Neural cell (in vitro differentiated cells): ENCODE data around the gene TENM3.

Source experiments
- CTCF ChIP-seq: fragments of 450-650 bp; IDR thresholded peaks from 2 replicates; pipeline ENCODE4 v1.5.1; 2014; ENCODE audit warnings: antibody characterized with exemption, mild to moderate bottlenecking, moderate library complexity; ENCODE audit not compliant: poor library complexity, severe bottlenecking
- EZH2 ChIP-seq: fragments of 200-600, 300-800 bp; shearing (Covaris generic), sonication (generic); IDR thresholded peaks from 2 replicates; pipeline ENCODE4 v1.6.1; 2014; ENCODE audit warnings: antibody characterized with exemption, low read length, borderline replicate concordance, mild to moderate bottlenecking; ENCODE audit not compliant: insufficient read depth, poor library complexity, severe bottlenecking

GRCh38 chr4:182711211-182711610 lies 468.0 kb downstream of the TENM3 start:
- TF ChIP-seq CTCF (no peak), EZH2 (no peak)
